HepG2 (cell line): ENCODE results near the gene KIF1C. TPM values are rescaled to one million over a fixed set of nuclear protein-coding genes. Genes with fewer than 3 reads are reported as not detected.

Experiments used
- ATAC-seq: fragments of 200-7000 bp; cut with Tn5 transposase; 3 replicates; pipeline ENCODE4 v1.9.1; 2020; ENCODE audit warnings: mild to moderate bottlenecking, moderate library complexity
- BruUV-seq: library from RNA; stranded (reverse); fragments of 400-500 nt; replicated peaks from 2 replicates; lab custom pipeline; 2021; lab: Mats Ljungman, UMichigan
- CTCF ChIA-PET: fragments of 300-600 bp; formaldehyde crosslinking; extraction: SDS; loops from one replicate; lab custom pipeline; 2021; ENCODE audit warnings: low total read pairs, inconsistent platforms, low intra/inter-chr PET ratio; lab: Yijun Ruan, JAX
- POLR2A ChIA-PET: fragments of 350-600 bp; sonication (Branson Sonifier 250); formaldehyde crosslinking; loops from one replicate; lab custom pipeline; 2020; ENCODE audit warnings: antibody characterized with exemption, inconsistent platforms; lab: Yijun Ruan, JAX
- DNase-seq: peaks from one replicate; pipeline ENCODE4 v3.0.0-alpha.2; 2015; ENCODE audit warnings: low spot score
- FAIRE-seq: peaks from 3 replicates; lab custom pipeline; 2011; peaks lifted over from hg19 to GRCh38; lab: Jason Lieb, UNC
- H2AFZ ChIP-seq: one replicate; pipeline ENCODE4 v1.6.1; 2011; ENCODE audit warnings: low read length, inconsistent platforms
- H3K27ac ChIP-seq: fragments of 300-600 bp; 3 replicates; pipeline ENCODE4 v1.8.0; 2011; ENCODE audit warnings: mixed run types, mild to moderate bottlenecking, mixed read lengths, low read length, inconsistent platforms; ENCODE audit not compliant: insufficient read depth; ENCODE audit errors: extremely low read length
- H3K27me3 ChIP-seq, 2 experiments: fragments of 200-600 bp in 1 of 2; 2 replicates in 1 of 2; 3 replicates in 1 of 2; pipeline versions ENCODE4 v1.6.0 to v1.8.0; 2011; ENCODE audit warnings: low read length in 2 of 2, mild to moderate bottlenecking in 2 of 2, moderate library complexity in 2 of 2, inconsistent platforms in 1 of 2; ENCODE audit not compliant: insufficient read depth in 2 of 2, control insufficient read depth in 1 of 2
- H3K36me3 ChIP-seq, 2 experiments: fragments of 200-600 bp in 1 of 2; replicated peaks in 1 of 2; 2 replicates in 1 of 2; 3 replicates in 1 of 2; pipeline versions ENCODE4 v1.5.1 to v1.8.0; 2011; ENCODE audit warnings: low read length in 2 of 2, inconsistent platforms in 1 of 2; ENCODE audit not compliant: insufficient read depth in 2 of 2, control insufficient read depth in 1 of 2
- H3K4me1 ChIP-seq: 2 replicates; pipeline ENCODE4 v1.5.1; 2012; ENCODE audit warnings: low read length, inconsistent platforms; ENCODE audit not compliant: insufficient read depth
- H3K4me2 ChIP-seq: 2 replicates; pipeline ENCODE4 v1.6.0; 2011; ENCODE audit warnings: low read depth, low read length, inconsistent platforms
- H3K4me3 ChIP-seq, 3 experiments: fragments of 200-600 bp in 1 of 3; sonication (generic), shearing (Covaris generic) in 1 of 3; replicated peaks in 1 of 3; 2 replicates each; pipeline ENCODE4 v1.5.1; 2011 to 2016; ENCODE audit warnings: low read length in 3 of 3, inconsistent platforms in 2 of 3, low read depth in 2 of 3, mild to moderate bottlenecking in 2 of 3, control low read depth in 1 of 3, mixed read lengths in 1 of 3; ENCODE audit not compliant: insufficient read depth in 1 of 3
- H3K79me2 ChIP-seq: one replicate; pipeline ENCODE4 v1.6.1; 2011; ENCODE audit warnings: low read length, inconsistent platforms; ENCODE audit not compliant: insufficient read depth
- H3K9ac ChIP-seq: 2 replicates; pipeline ENCODE4 v1.6.0; 2011; ENCODE audit warnings: mild to moderate bottlenecking, low read depth, low read length, inconsistent platforms; ENCODE audit not compliant: insufficient read depth
- H3K9me3 ChIP-seq: 2 replicates; pipeline ENCODE4 v1.5.1; 2012; ENCODE audit warnings: mild to moderate bottlenecking, low read length
- H4K20me1 ChIP-seq: 2 replicates; pipeline ENCODE4 v1.6.0; 2011; ENCODE audit warnings: inconsistent platforms, mild to moderate bottlenecking, low read length, moderate library complexity; ENCODE audit not compliant: insufficient read depth
- ISX ChIP-seq: sonication (generic); formaldehyde crosslinking; conservative IDR thresholded peaks from 2 replicates; pipeline ENCODE4 v1.5.0; 2020; ENCODE audit warnings: missing genetic modification reagents
- MATR3 ChIP-seq: sonication (generic); formaldehyde crosslinking; IDR thresholded peaks from 2 replicates; pipeline ENCODE4 v1.4.0; 2020; ENCODE audit warnings: missing genetic modification reagents
- SAP130 ChIP-seq: IDR thresholded peaks from 2 replicates; pipeline ENCODE4 v1.6.1; 2016; ENCODE audit warnings: low read depth
- TBX2 ChIP-seq: sonication (generic); formaldehyde crosslinking; IDR thresholded peaks from 2 replicates; pipeline ENCODE4 v1.5.0; 2020; ENCODE audit warnings: missing genetic modification reagents, mild to moderate bottlenecking, borderline replicate concordance
- ZNF121 ChIP-seq: sonication (generic); formaldehyde crosslinking; IDR thresholded peaks from 2 replicates; pipeline ENCODE4 v1.5.0; 2020; ENCODE audit warnings: mild to moderate bottlenecking, missing genetic modification reagents
- ZNF337 ChIP-seq: sonication (generic); formaldehyde crosslinking; IDR thresholded peaks from 2 replicates; pipeline ENCODE4 v1.5.1; 2020; ENCODE audit warnings: missing genetic modification reagents, low read depth, mild to moderate bottlenecking, borderline replicate concordance
- ZNF407 ChIP-seq: sonication (generic); formaldehyde crosslinking; IDR thresholded peaks from one replicate; pipeline ENCODE4 v1.5.1; 2020; ENCODE audit warnings: mild to moderate bottlenecking, missing genetic modification reagents; ENCODE audit errors: not compliant biosample characterization
- ZNF644 ChIP-seq: IDR thresholded peaks from 2 replicates; pipeline ENCODE4 v1.6.1; 2016; ENCODE audit warnings: low read depth
- WGBS: methylation state at CpG from one replicate; pipeline ENCODE4 v1.1.6; 2017; ENCODE audit warnings: low lambda C conversion rate; 5-methylcytosine and 5-hydroxymethylcytosine counted together
- in situ Hi-C: cut with HindIII; loops from 2 replicates; pipeline ENCODE4 v1.10.0; 2017; ENCODE audit warnings: low pct_unique_long_range_greater_than_20kb; ENCODE audit not compliant: extremely low pct_ligation_motif_present
- intact Hi-C: fragments of 100-400 bp; cut with micrococcal nuclease; formaldehyde crosslinking; loops from one replicate; pipeline ENCODE4 v1.10.0; 2022; ENCODE audit not compliant: unreplicated experiment
- polyA plus RNA-seq, 8 experiments: library from polyadenylated mRNA; depleted of rRNA in 3 of 8; stranded (reverse) in 7 of 8; unstranded in 1 of 8; fragments of >200 nt; fragmentation: Illumina TruSeq in 4 of 8; extraction: Trizol in 4 of 8; gene quantifications; 2 replicates each; pipeline versions ENCODE4 v1.2.1 to v1.2.3, GENCODE V29; 2011 to 2016; ENCODE audit warnings: low read depth in 4 of 8, missing spikeins in 1 of 8, mixed read lengths in 1 of 8; ENCODE audit not compliant: insufficient read depth in 1 of 8
- total RNA-seq, 5 experiments: library from RNA; depleted of rRNA; stranded (reverse); fragments of >200 nt; fragmentation: Illumina TruSeq; extraction: Trizol; gene quantifications; 2 replicates each; pipeline ENCODE4 v1.2.3, GENCODE V29; 2016; ENCODE audit warnings: low read depth in 1 of 5
- TF ChIP-seq, protein P1 (sequence below): sonication (generic); formaldehyde crosslinking; IDR thresholded peaks from 2 replicates; pipeline ENCODE4 v1.4.0; 2020; ENCODE audit warnings: missing genetic modification reagents

The KIF1C gene
- total and polyA plus RNA-seq, 2 of the 13 experiments (the other 11 are each of a cell fraction or from before 2014, with no cell fraction given) = 70.0 to 104 TPM

- in situ Hi-C loops = no loop called here
- no peak overlapping the region for H3K4me2 ChIP-seq
- CTCF ChIA-PET = no interaction called here
- no peak overlapping the region for H3K27ac ChIP-seq
- peaks cover 4 to 13% of the 10 kb centered on the region in 2 experiments for H3K36me3 ChIP-seq
- intact Hi-C loops = no loop called here
- 94% methylated on average over 6 of the region's 6 CpGs for WGBS
- DNase-seq (no peak), FAIRE-seq (no peak), ATAC-seq (no peak)
- H3K9ac ChIP-seq = no peak overlapping the region
- peak; percentile 57 for TF ChIP-seq ZNF121 (CRISPR knock-in tag)
- TF ChIP-seq, protein P1, sequence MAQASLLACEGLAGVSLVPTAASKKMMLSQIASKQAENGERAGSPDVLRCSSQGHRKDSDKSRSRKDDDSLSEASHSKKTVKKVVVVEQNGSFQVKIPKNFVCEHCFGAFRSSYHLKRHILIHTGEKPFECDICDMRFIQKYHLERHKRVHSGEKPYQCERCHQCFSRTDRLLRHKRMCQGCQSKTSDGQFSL (CRISPR knock-in tag) = no peak
- peaks cover 16% of the 10 kb centered on the region for H3K4me1 ChIP-seq
- BruUV-seq = no TSS peak
- no peak overlapping the region for H3K4me3 ChIP-seq
- no peaks in the 10 kb centered on the region for H4K20me1 ChIP-seq
- no peaks in the 10 kb centered on the region for H3K27me3 ChIP-seq
- H3K9me3 ChIP-seq = no peaks in the 10 kb centered on the region
- no peaks in the 10 kb centered on the region for H3K79me2 ChIP-seq
- no peak overlapping the region for H2AFZ ChIP-seq
- POLR2A ChIA-PET = interaction anchor here (3.1 kb wide), 1 partner anchor 28 kb away, joined by 8 read pairs; no protein-coding TSS in a partner anchor
Observed at GRCh38 chr17:5027299-5027698, 29.5 kb downstream of the KIF1C start.

GRCh38 chr17:5027916-5028315 is 30.2 kb downstream of the KIF1C start:
- BruUV-seq = no TSS peak
- WGBS = 63% methylated on average over 5 of the region's 5 CpGs
- CTCF ChIA-PET = no interaction called here
- no peak for TF ChIP-seq ZNF407 (CRISPR knock-in tag)
- TF ChIP-seq MATR3 (CRISPR knock-in tag) = no peak
- TF ChIP-seq TBX2 (CRISPR knock-in tag) = no peak
- TF ChIP-seq ZNF337 (CRISPR knock-in tag) = no peak
- no peak for TF ChIP-seq SAP130 (CRISPR knock-in tag)
- TF ChIP-seq ISX (CRISPR knock-in tag) = no peak
- no peak for TF ChIP-seq ZNF644 (CRISPR knock-in tag)

More at GRCh38 chr17:5027916-5028315, 30.2 kb downstream of the KIF1C start:
- Histone ChIP-seq H3K4me1 (peaks cover 16% of the 10 kb centered on the region), H3K36me3 (peaks cover 2 to 9% of the 10 kb centered on the region in 2 experiments; a peak in 4 of 5 replicates), H2AFZ (no peak overlapping the region), H3K9me3 (no peaks in the 10 kb centered on the region), H3K27ac (no peak overlapping the region), H3K4me2 (no peak overlapping the region), H3K4me3 (no peak overlapping the region), H4K20me1 (no peaks in the 10 kb centered on the region), H3K27me3 (peaks cover 0 to 4% of the 10 kb centered on the region in 2 experiments; a peak in 1 of 5 replicates), H3K79me2 (no peaks in the 10 kb centered on the region), H3K9ac (no peak overlapping the region)
- intact Hi-C loops = no loop called here
- in situ Hi-C loops = no loop called here
- FAIRE-seq (no peak), DNase-seq (no peak), ATAC-seq (no peak)
- POLR2A ChIA-PET = interaction anchor here (3.1 kb wide), 1 partner anchor 28 kb away, joined by 8 read pairs; no protein-coding TSS in a partner anchor
